GM18868 (cell line): Measurements from ENCODE around the gene BRPF1.
A peak's percentile ranks its signal among the peaks of the same experiment; 100 is the strongest.

Experiments used
- ATAC-seq: cut with Tn5 transposase; IDR thresholded peaks from one replicate; pipeline ENCODE4 v1.9.1; 2021; ENCODE audit warnings: mild to moderate bottlenecking, moderate library complexity; ENCODE audit not compliant: unreplicated experiment

BRPF1 gene, protein sequence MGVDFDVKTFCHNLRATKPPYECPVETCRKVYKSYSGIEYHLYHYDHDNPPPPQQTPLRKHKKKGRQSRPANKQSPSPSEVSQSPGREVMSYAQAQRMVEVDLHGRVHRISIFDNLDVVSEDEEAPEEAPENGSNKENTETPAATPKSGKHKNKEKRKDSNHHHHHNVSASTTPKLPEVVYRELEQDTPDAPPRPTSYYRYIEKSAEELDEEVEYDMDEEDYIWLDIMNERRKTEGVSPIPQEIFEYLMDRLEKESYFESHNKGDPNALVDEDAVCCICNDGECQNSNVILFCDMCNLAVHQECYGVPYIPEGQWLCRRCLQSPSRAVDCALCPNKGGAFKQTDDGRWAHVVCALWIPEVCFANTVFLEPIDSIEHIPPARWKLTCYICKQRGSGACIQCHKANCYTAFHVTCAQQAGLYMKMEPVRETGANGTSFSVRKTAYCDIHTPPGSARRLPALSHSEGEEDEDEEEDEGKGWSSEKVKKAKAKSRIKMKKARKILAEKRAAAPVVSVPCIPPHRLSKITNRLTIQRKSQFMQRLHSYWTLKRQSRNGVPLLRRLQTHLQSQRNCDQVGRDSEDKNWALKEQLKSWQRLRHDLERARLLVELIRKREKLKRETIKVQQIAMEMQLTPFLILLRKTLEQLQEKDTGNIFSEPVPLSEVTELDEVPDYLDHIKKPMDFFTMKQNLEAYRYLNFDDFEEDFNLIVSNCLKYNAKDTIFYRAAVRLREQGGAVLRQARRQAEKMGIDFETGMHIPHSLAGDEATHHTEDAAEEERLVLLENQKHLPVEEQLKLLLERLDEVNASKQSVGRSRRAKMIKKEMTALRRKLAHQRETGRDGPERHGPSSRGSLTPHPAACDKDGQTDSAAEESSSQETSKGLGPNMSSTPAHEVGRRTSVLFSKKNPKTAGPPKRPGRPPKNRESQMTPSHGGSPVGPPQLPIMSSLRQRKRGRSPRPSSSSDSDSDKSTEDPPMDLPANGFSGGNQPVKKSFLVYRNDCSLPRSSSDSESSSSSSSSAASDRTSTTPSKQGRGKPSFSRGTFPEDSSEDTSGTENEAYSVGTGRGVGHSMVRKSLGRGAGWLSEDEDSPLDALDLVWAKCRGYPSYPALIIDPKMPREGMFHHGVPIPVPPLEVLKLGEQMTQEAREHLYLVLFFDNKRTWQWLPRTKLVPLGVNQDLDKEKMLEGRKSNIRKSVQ (N-terminal part only)

DNA sequence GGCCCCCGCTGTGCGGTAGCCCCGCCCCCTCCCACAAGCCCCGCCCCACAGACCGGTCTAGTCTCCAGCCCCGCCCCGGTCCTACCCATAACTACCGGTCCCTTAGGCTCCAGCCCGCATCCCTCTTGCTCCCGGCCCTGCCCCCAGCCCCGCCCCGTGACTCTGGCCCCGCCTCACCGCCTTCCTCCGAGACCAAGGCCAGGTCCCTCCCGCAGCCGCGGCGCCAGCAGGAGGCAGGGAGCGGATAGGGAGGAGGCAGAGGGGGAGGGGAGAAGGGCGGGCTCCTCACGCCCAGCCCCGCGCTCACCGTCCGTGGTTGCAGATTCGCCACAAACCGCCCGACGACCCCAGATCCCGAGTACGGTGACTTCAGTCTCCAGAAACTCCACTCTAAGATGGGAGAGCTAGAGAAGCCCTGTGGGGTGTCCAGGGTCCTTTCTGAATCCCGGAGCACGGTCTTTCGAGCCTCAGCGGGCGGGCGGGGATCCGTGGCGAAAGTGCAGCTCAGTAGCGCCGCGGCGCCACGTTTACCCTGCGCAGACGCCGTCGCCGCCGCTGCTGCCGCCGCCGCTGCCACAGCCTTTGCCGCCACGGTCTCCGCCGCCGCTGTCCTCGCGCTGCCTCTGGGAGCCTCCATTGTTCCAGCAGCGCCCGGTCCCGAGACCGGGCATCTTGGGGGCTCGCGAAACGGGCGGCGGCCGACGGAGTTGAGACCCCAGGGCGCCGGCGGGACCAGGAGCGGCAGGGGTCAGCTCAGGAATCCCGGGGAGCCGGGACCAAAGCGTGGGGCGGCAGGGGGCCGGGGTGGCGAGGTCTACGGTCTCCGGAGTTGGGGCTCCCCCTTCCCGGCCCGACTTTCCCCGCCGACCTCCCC, at the start of gene BRPF1:
BRPF1 (plus strand) TSS at position 530 of the 874 bp plus-strand sequence. CDS start 2,406 bp downstream, outside the sequence.
- peak; percentile 95 for ATAC-seq

GRCh38 chr3:9682096-9682495, 49.4 kb upstream of the BRPF1 start:
- no peak for ATAC-seq

DNA sequence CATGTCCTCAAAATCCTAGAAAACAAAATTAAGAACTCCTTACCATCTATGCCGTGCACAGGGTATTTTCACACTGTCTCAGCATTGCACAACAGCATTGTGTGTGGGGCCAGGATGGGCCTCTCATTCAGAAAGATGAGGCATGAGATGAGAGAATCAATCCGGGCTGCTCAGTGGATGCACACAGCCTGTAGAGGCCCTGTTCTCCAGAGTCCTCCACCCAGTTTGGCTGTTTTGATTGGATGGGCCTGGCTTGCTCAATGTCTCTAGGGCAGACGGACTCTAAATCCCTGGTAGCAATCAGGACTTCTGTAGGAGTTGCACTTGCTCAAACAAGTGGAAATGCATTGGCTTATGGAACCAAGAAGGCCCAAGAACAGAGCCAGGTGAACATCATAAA, 48.1 kb upstream of the BRPF1 start:
- no peak for ATAC-seq

- ATAC-seq, result no peak
These were observed 46.1 kb upstream of the BRPF1 start for GRCh38 chr3:9685216-9686049.

DNA sequence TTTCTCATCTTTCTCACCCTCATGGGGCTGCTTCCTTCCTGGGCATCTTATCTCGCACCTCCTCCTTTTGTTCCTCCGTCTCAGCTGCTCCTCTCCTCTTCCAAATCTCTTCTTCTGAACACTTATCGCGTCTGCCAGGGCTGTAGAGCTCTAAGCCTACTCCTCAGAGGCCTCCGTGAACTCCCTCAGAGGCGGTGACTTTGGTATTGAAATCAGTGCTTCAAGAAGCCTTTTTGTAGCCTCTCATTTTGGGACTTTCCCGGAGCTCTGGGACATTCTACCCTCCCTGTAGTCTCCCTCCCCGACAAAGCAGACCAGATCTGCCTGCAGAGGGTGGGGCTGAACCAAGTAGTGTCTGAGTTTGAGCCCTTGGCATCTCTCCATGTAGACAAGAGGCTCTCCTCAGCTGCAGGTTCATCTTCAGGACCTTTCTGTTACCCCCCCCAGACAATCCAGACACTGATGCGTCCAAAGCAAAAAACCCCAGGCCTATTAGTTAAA, 45.4 kb upstream of the BRPF1 start:
- ATAC-seq, result peak; percentile 45

GRCh38 chr3:9686703-9687102, 44.8 kb upstream of the BRPF1 start:
- ATAC-seq, result no peak

DNA sequence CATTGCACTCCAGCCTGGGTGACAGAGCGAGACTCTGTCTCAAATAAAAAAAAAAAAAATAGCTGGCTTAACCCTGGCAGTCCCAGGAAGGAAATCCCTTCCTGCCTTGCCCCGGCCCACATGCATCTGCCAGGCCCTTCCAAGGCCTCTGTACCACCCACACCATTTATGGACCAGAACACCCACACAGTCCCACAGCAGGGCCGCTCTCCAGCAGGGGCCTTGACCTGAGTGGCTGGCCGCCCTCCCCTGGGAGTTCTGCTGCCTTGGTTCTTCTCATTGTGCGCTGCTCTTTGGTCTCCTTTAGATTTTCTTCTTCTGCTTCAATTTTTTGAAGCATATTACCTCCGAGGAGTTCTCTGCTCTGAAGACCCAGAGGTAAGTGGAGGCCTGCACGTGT, 44.0 kb upstream of the BRPF1 start:
- ATAC-seq, result no peak

DNA sequence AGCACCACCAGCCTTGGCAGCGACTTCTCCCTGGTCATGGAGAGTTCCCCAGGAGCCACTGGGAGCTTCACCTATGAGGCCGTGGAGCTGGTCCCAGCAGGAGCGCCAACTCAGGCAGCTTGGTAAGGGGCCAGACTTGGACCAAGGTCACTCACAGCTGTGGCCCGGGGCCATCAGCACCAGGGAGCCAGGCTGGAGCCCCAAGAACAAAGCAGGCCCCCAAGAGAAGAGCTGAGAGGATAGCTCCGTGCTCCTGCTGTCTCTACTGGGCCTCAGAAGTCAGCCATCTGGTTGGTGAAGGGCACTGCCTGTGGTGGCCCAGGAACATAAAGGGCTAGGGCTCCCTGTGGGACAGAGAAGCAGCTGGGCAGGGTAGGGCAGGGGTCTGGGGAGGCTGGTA, 42.6 kb upstream of the BRPF1 start:
- no peak for ATAC-seq

DNA sequence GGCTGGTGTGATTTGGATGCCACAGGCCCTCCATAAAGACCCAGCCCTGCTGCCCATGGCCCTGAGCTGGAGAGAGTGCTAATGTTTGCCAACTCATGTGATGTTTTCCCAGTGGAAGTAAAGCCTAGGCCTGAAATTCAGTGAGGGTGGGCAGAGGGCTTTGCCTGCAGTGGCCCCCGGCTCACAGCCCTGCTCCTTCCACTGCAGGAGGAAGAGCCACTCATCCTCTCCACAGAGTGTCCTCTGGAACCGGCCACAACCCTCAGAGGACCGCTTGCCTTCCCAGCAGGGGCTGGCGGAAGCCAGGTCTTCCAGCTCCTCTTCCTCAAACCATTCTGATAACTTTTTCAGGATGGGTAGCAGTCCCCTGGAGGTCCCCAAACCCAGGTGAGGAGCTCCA, 41.8 kb upstream of the BRPF1 start:
- ATAC-seq, result no peak

GRCh38 chr3:9690451-9691450, 40.8 kb upstream of the BRPF1 start:
- ATAC-seq, result peak; percentile 97

DNA sequence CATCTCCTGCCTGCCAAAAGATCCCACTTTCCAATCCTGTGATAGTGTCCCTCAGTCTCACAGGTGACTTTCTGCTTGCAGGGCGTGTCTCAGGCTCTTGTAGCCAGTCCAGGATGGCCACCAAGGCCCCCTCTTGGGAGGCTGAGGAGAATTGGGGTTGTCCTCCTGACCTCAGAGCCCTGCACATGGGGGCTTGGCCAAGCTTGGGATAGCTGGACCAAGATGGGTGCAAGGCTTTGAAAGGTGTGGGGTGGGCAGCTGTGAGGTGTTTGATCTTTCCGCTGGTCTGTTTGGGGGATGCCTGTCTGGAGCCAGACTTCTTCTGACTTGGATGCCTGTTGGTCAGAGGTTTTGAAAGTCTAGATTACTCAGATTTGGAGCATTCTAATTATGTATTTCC, 39.9 kb upstream of the BRPF1 start:
- ATAC-seq, result no peak

GRCh38 chr3:9692416-9692815, 39.1 kb upstream of the BRPF1 start:
- no peak for ATAC-seq

GRCh38 chr3:9695345-9695744, 36.2 kb upstream of the BRPF1 start:
- ATAC-seq, result no peak

DNA sequence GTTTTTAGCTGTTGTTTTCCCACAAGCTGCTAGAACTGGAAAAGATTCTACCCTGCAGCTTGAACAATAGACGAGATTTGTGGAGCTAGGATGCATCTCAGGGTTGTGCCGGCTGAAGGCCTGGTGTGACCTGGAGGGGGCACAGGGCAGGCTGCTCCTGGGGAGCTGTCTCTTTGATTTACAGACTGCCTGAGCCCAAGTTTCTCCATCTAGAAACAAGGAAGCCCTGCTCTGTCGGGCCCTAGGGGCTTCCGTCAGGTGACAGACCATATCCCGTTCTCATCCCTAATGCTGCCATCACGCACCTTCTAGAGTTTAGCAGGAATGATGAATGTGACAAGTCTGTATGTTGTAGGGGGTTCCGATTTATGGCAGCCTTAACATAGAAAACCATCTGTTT, 35.8 kb upstream of the BRPF1 start:
- no peak for ATAC-seq

DNA sequence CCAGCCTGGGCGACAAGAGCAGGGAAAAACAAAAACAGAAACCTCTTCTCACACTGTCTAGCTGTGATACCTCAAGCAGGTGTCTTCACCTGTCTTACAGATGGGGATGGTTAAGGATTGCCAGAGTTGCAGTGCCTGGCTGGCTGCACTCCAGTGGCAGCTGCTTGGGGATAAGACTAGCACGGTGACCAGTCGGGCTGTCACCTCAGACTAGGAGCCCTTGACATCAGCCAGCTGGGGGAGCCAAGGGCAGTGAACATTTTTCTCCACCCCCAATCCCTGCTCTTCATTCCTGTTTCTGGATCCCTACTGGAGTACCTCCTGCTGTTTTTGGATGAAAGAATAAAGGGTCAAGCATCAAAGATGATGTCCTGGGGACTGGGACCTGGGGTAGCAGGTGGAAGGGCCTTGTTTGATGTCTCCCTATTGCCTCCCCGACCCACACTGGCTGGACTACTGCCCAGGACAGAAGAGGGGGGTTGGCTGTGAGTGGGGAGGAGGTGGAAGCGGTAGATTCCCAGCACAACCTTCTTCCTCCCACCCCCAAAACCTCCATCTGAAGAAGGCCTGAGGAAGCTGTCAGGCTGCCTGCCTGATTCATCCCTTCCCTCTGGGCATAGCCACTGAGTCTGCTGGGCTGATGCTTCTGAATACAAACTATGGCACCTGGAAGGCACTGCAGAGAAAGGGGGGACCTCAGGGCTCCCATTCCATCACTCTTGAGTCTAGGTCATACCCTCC, 34.9 kb upstream of the BRPF1 start:
- ATAC-seq, result no peak

GRCh38 chr3:9697892-9698291, 33.6 kb upstream of the BRPF1 start:
- ATAC-seq, result no peak

DNA sequence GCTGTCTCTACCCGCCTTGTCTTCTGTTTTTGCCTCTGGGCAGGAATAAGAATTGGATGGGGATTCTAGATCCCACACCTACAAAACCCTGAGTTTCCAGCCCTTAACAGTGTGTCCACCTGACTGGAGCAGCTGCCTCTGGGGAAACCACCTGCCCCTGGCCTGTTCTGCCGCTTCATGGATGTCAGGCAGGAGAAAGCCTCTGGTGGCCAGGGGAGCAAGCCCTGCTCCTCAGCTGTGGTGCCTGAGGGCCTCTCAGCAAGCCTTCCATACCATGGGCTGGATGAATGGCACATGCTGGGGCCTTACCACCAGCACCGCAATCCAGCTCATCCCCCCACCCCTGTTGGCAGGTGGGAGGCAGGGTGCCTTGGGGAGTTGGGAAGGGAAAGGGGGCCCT, 33.2 kb upstream of the BRPF1 start:
- ATAC-seq, result no peak
